Body of pancreas (tissue), 4 donors: ENCODE measurements around the gene NUP107.

Experiments used
- CTCF ChIP-seq, 7 experiments: fragments of 450-650 bp in 4 of 7; fragments of 200-600 bp in 3 of 7; sonication (generic) in 3 of 7; IDR thresholded peaks; one replicate each; pipeline ENCODE4 v1.5.1; 2016 to 2019; ENCODE audit warnings: antibody characterized with exemption in 7 of 7
- POLR2A ChIP-seq, 3 donors: fragments of 450-650 bp; IDR thresholded peaks; one replicate each; pipeline ENCODE4 v1.6.1; 2016; ENCODE audit warnings: antibody characterized with exemption in 3 of 3, mild to moderate bottlenecking in 2 of 3

GRCh38 chr12:68639396-68639767, 47.4 kb upstream of the NUP107 start:
- TF ChIP-seq CTCF (IDR thresholded peaks at IDR 0.05), result no peak
- no peak for TF ChIP-seq POLR2A (IDR thresholded peaks at IDR 0.05)
